HFFc6 (cell line): Measurements from ENCODE around the gene CACNG1. TPM values are rescaled to one million over a fixed set of nuclear protein-coding genes. Genes with fewer than 3 reads are reported as not detected.

Experiments used
- DNase-seq: peaks from one replicate; pipeline ENCODE4 v3.0.0-alpha.2; 2018
- H3K27ac Mint-ChIP-seq: 2 replicates; pipeline ENCODE4 v1.8.0; 2020; ENCODE audit warnings: mild to moderate bottlenecking, mixed read lengths
- H3K27me3 Mint-ChIP-seq: 2 replicates; pipeline ENCODE4 v1.8.0; 2021; ENCODE audit warnings: mild to moderate bottlenecking, moderate library complexity, mixed read lengths; ENCODE audit not compliant: insufficient read depth
- H3K36me3 Mint-ChIP-seq: 2 replicates; pipeline ENCODE4 v1.8.0; 2021; ENCODE audit warnings: low read depth, mixed read lengths
- H3K4me1 Mint-ChIP-seq: 2 replicates; pipeline ENCODE4 v1.8.0; 2020; ENCODE audit warnings: low read depth, mixed read lengths
- H3K4me3 Mint-ChIP-seq: 2 replicates; pipeline ENCODE4 v1.8.0; 2020; ENCODE audit warnings: mild to moderate bottlenecking, moderate library complexity, mixed read lengths
- H3K9me3 Mint-ChIP-seq: 2 replicates; pipeline ENCODE4 v1.8.0; 2020; ENCODE audit warnings: mild to moderate bottlenecking, mixed read lengths
- total RNA-seq, 6 experiments: library from RNA; stranded (reverse); fragmentation: NEBNext Ultra II Directional; extraction: Animal tissue kit (Norgen Biotek cat#: 25700); gene quantifications; 2 replicates in 1 of 6; 3 replicates in 5 of 6; pipeline ENCODE4 v1.2.3, GENCODE V29; 2021
- TF ChIP-seq, protein P1 (sequence below): fragments of 200-600 bp; sonication (generic); IDR thresholded peaks from 2 replicates; pipeline ENCODE4 v1.5.0; 2021; ENCODE audit warnings: antibody characterized with exemption, mild to moderate bottlenecking

Gene CACNG1
- total RNA-seq, 6 experiments from 2014 or later = not detected

- Mint-ChIP-seq H3K27me3 (peaks cover 7% of the 10 kb centered on the region), H3K4me1 (no peaks in the 10 kb centered on the region), H3K36me3 (peaks cover 3% of the 10 kb centered on the region; the same call in 1 of the 2 replicates), H3K9me3 (no peaks in the 10 kb centered on the region), H3K4me3 (no peak overlapping the region), H3K27ac (no peak overlapping the region)
- TF ChIP-seq, protein P1, sequence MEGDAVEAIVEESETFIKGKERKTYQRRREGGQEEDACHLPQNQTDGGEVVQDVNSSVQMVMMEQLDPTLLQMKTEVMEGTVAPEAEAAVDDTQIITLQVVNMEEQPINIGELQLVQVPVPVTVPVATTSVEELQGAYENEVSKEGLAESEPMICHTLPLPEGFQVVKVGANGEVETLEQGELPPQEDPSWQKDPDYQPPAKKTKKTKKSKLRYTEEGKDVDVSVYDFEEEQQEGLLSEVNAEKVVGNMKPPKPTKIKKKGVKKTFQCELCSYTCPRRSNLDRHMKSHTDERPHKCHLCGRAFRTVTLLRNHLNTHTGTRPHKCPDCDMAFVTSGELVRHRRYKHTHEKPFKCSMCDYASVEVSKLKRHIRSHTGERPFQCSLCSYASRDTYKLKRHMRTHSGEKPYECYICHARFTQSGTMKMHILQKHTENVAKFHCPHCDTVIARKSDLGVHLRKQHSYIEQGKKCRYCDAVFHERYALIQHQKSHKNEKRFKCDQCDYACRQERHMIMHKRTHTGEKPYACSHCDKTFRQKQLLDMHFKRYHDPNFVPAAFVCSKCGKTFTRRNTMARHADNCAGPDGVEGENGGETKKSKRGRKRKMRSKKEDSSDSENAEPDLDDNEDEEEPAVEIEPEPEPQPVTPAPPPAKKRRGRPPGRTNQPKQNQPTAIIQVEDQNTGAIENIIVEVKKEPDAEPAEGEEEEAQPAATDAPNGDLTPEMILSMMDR = no peak
- DNase-seq = no peak
These were observed 10.7 kb downstream of the CACNG1 start for GRCh38 chr17:67055041-67055443.

- Mint-ChIP-seq H3K4me1 (no peaks in the 10 kb centered on the region), H3K4me3 (no peak overlapping the region), H3K27me3 (peaks cover 7% of the 10 kb centered on the region), H3K9me3 (peaks cover 6% of the 10 kb centered on the region; the same call in 1 of the 2 replicates), H3K36me3 (peaks cover 3% of the 10 kb centered on the region; the same call in 1 of the 2 replicates), H3K27ac (no peak overlapping the region)
- TF ChIP-seq, protein P1 = no peak
- no peak for DNase-seq
These were observed 11.7 kb downstream of the CACNG1 start for GRCh38 chr17:67055811-67056745.

GRCh38 chr17:67056746-67057490 lies 12.6 kb downstream of the CACNG1 start:
- Mint-ChIP-seq H3K9me3 (peaks cover 6% of the 10 kb centered on the region; the same call in 1 of the 2 replicates), H3K27ac (no peak overlapping the region), H3K36me3 (peaks cover 3% of the 10 kb centered on the region; the same call in 1 of the 2 replicates), H3K27me3 (peaks cover 7% of the 10 kb centered on the region), H3K4me1 (no peaks in the 10 kb centered on the region), H3K4me3 (no peak overlapping the region)
- DNase-seq = no peak
- TF ChIP-seq, protein P1 = no peak

GRCh38 chr17:67058036-67058435 lies 13.7 kb downstream of the CACNG1 start:
- Mint-ChIP-seq H3K4me3 (no peak overlapping the region), H3K9me3 (peaks cover 6% of the 10 kb centered on the region; the same call in 1 of the 2 replicates)
- no peak for DNase-seq

GRCh38 chr17:67059372-67059771 lies 15.0 kb downstream of the CACNG1 start:
- Mint-ChIP-seq H3K27ac (no peak overlapping the region), H3K4me3 (no peak overlapping the region), H3K4me1 (peaks cover 8% of the 10 kb centered on the region), H3K36me3 (peaks cover 3% of the 10 kb centered on the region; the same call in 1 of the 2 replicates), H3K27me3 (peaks cover 7% of the 10 kb centered on the region; the same call in 1 of the 2 replicates), H3K9me3 (peaks cover 6% of the 10 kb centered on the region; the same call in 1 of the 2 replicates)
- no peak for DNase-seq
- TF ChIP-seq, protein P1 = no peak

More at GRCh38 chr17:67058036-67058435, 13.7 kb downstream of the CACNG1 start:
- Mint-ChIP-seq H3K27ac (no peak overlapping the region), H3K27me3 (peaks cover 7% of the 10 kb centered on the region; the same call in 1 of the 2 replicates), H3K4me1 (peaks cover 3% of the 10 kb centered on the region), H3K36me3 (peaks cover 3% of the 10 kb centered on the region; the same call in 1 of the 2 replicates)
- TF ChIP-seq, protein P1 = no peak
